ENCODE results near the gene CENPN. TPM values are rescaled to one million over a fixed set of nuclear protein-coding genes. Genes with fewer than 3 reads are reported as not detected.

CENPN gene
- total and polyA plus RNA-seq, 4 donors: 3.8 to 9.5 (median 5.9) TPM

DNA sequence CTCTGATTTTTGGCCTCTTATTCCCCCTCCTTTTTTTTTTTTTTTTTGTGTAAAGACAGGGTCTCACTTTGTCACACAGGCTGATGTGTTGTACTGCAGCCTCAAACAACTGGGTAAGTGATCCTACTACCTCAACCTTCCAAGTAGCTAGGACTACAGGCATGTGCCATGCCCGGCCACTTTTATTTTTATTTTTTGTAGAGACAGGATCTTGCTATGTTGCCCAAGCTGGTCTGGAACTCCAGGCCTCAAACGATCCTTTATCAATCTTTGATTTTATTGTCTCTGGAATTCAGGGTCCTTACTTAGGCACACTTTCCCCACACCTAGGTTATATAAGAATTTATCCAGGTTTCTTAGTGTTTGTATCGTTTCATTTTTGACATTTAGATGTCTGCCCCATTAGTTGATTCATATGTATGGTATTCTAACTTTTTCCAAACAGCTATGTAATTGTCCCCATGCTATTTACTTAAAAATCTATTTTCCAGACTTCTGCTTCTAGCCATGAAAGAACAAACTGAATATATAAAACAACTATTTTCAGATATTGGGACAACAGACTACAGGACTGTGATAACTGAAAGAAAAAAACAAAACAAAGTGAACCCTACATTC is 14.2 kb upstream of the CENPN start:
- no peak for DNase-seq
- peaks cover 0 to 8% (median 4%) of the 10 kb centered on the region in 5 donors for H3K4me1 ChIP-seq (ENCODE audit: control insufficient read depth in 5 of 5, insufficient read depth in 5 of 5, low read length in 5 of 5)
- 55 to 59% methylated on average over 3 of the region's 3 CpGs for WGBS, 2 donors
- no peaks in the 10 kb centered on the region for H3K27me3 ChIP-seq (ENCODE audit: control insufficient read depth in 3 of 3, insufficient read depth in 3 of 3, low read length in 2 of 3)
- TF ChIP-seq, protein P1, sequence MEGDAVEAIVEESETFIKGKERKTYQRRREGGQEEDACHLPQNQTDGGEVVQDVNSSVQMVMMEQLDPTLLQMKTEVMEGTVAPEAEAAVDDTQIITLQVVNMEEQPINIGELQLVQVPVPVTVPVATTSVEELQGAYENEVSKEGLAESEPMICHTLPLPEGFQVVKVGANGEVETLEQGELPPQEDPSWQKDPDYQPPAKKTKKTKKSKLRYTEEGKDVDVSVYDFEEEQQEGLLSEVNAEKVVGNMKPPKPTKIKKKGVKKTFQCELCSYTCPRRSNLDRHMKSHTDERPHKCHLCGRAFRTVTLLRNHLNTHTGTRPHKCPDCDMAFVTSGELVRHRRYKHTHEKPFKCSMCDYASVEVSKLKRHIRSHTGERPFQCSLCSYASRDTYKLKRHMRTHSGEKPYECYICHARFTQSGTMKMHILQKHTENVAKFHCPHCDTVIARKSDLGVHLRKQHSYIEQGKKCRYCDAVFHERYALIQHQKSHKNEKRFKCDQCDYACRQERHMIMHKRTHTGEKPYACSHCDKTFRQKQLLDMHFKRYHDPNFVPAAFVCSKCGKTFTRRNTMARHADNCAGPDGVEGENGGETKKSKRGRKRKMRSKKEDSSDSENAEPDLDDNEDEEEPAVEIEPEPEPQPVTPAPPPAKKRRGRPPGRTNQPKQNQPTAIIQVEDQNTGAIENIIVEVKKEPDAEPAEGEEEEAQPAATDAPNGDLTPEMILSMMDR (IDR thresholded peaks at IDR 0.05; ENCODE audit: control extremely low read depth, extremely low read depth): no peak
- H3K27ac ChIP-seq (ENCODE audit: low read depth in 1 of 2, low read length in 1 of 2): peak overlapping the region in 1 of 2 donors; percentile 70
- peak; percentile 19 for ATAC-seq (ENCODE audit: insufficient read depth, low FRiP score)
- H3K9ac ChIP-seq (ENCODE audit: insufficient read depth in 1 of 2, low read length in 2 of 2): peak overlapping the region in 1 of 2 donors; percentile 27
- no peaks in the 10 kb centered on the region for H3K9me3 ChIP-seq (ENCODE audit: control insufficient read depth in 4 of 4, insufficient read depth in 3 of 4, low read length in 3 of 4)
- H3K4me3 ChIP-seq: no peak overlapping the region
- peaks cover 0 to 6% (median under 1%) of the 10 kb centered on the region in 4 donors for H3K36me3 ChIP-seq (ENCODE audit: control insufficient read depth in 4 of 4, insufficient read depth in 4 of 4, low read length in 4 of 4)

GRCh38 chr16:80993307-80993706 is 13.7 kb upstream of the CENPN start:
- TF ChIP-seq, protein P1 (IDR thresholded peaks at IDR 0.05; ENCODE audit: control extremely low read depth, extremely low read depth): no peak
- peaks cover 0 to 6% (median under 1%) of the 10 kb centered on the region in 4 donors for H3K36me3 ChIP-seq (ENCODE audit: control insufficient read depth in 4 of 4, insufficient read depth in 4 of 4, low read length in 4 of 4)
- WGBS, 2 donors: 66 to 77% methylated on average over 6 of the region's 6 CpGs
- H3K27ac ChIP-seq (ENCODE audit: low read depth in 1 of 2, low read length in 1 of 2): peak overlapping the region in 1 of 2 donors; percentile 70
- peak overlapping the region in 1 of 2 donors; percentile 27 for H3K9ac ChIP-seq (ENCODE audit: insufficient read depth in 1 of 2, low read length in 2 of 2)
- no peaks in the 10 kb centered on the region for H3K9me3 ChIP-seq (ENCODE audit: control insufficient read depth in 4 of 4, insufficient read depth in 3 of 4, low read length in 3 of 4)
- H3K4me1 ChIP-seq (ENCODE audit: control insufficient read depth in 5 of 5, insufficient read depth in 5 of 5, low read length in 5 of 5): peaks cover 0 to 8% (median 4%) of the 10 kb centered on the region in 5 donors
- ATAC-seq (ENCODE audit: insufficient read depth, low FRiP score): peak; percentile 76
- H3K27me3 ChIP-seq (ENCODE audit: control insufficient read depth in 3 of 3, insufficient read depth in 3 of 3, low read length in 2 of 3): no peaks in the 10 kb centered on the region
- peak in 2 of 3 donors; percentile 15 to 72 for DNase-seq
- no peak overlapping the region for H3K4me3 ChIP-seq

DNA sequence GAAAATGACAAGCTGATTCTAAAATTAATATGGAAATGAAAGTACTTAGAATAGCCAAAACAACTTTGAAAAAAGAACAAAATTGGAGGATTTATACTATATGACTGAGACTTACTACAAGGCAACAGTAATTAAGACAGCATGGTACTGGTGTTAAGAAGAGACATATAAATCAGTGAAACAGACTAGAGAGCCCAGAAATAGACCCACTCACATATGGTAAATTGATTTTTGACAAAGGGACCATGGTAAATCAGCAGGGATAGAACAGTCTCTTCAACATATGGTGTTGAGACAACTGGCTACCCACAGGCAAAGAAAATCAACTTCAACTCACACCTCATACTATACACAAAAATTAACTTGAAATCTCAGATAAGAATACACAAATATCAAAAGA is 13.2 kb upstream of the CENPN start:
- TF ChIP-seq, protein P1 (IDR thresholded peaks at IDR 0.05; ENCODE audit: control extremely low read depth, extremely low read depth): no peak
- Histone ChIP-seq H3K27ac (ENCODE audit: low read depth in 1 of 2, low read length in 1 of 2) (peak overlapping the region in 1 of 2 donors; percentile 53), H3K4me1 (ENCODE audit: control insufficient read depth in 5 of 5, insufficient read depth in 5 of 5, low read length in 5 of 5) (peaks cover 0 to 8% (median 4%) of the 10 kb centered on the region in 5 donors), H3K9ac (ENCODE audit: insufficient read depth in 1 of 2, low read length in 2 of 2) (no peak overlapping the region), H3K9me3 (ENCODE audit: control insufficient read depth in 4 of 4, insufficient read depth in 3 of 4, low read length in 3 of 4) (no peaks in the 10 kb centered on the region), H3K4me3 (no peak overlapping the region), H3K36me3 (ENCODE audit: control insufficient read depth in 4 of 4, insufficient read depth in 4 of 4, low read length in 4 of 4) (peaks cover 0 to 6% (median under 1%) of the 10 kb centered on the region in 4 donors), H3K27me3 (ENCODE audit: control insufficient read depth in 3 of 3, insufficient read depth in 3 of 3, low read length in 2 of 3) (no peaks in the 10 kb centered on the region)
- ATAC-seq (ENCODE audit: insufficient read depth, low FRiP score) (no peak), DNase-seq (no peak)

All from lung (tissue), 12 donors.